ENCODE results near the gene CNPY1.

The CNPY1 gene

GRCh38 chr7:155543011-155543876, 3.1 kb downstream of the CNPY1 start:
- H3K9me3 ChIP-seq (ENCODE audit: control insufficient read depth, low read length), result no peaks in the 10 kb centered on the region
- no peak overlapping the region for H4K8ac ChIP-seq (ENCODE audit: low read length)
- 79% methylated on average over 21 of the region's 21 CpGs for WGBS
- H3K79me1 ChIP-seq (replicated peaks; ENCODE audit: low read length, poor library complexity, severe bottlenecking), result no peaks in the 10 kb centered on the region
- no peak overlapping the region for H3K18ac ChIP-seq (ENCODE audit: low read depth in 1 of 2, low read length in 2 of 2)
- no peak overlapping the region for H3K27ac ChIP-seq (ENCODE audit: low read length, poor library complexity, severe bottlenecking)
- H3K4me1 ChIP-seq (ENCODE audit: control insufficient read depth, insufficient read depth, low read depth, low read length), result peaks cover 2% of the 10 kb centered on the region
- no peaks in the 10 kb centered on the region for H3K36me3 ChIP-seq (ENCODE audit: control insufficient read depth in 1 of 2, insufficient read depth in 2 of 2, low read depth in 1 of 2, low read length in 2 of 2)
- H2AK5ac ChIP-seq (ENCODE audit: low read length, severe bottlenecking), result no peak overlapping the region
- no peak overlapping the region for H2AFZ ChIP-seq (ENCODE audit: low read depth, low read length)
- no peak overlapping the region for H3K9ac ChIP-seq (ENCODE audit: low read length)
- no peak overlapping the region for H3K4me3 ChIP-seq (ENCODE audit: insufficient read depth in 1 of 2, low read depth in 1 of 2, low read length in 2 of 2)
- no peak overlapping the region for H2BK15ac ChIP-seq (ENCODE audit: low read depth, poor library complexity, severe bottlenecking)
- H3K27me3 ChIP-seq (ENCODE audit: control insufficient read depth in 1 of 2, insufficient read depth in 1 of 2, low read length in 2 of 2), result peaks cover 20 to 60% of the 10 kb centered on the region in 2 experiments
- no peak overlapping the region for H4K91ac ChIP-seq (ENCODE audit: low read length)
- DNase-seq, result no peak
- H3K4me2 ChIP-seq (ENCODE audit: low read length, poor library complexity, severe bottlenecking), result no peak overlapping the region
- no peak overlapping the region for H3K14ac ChIP-seq (ENCODE audit: low read length in 2 of 2)
- no peak overlapping the region for H2BK12ac ChIP-seq (ENCODE audit: low read length in 2 of 2)
- H2BK5ac ChIP-seq (ENCODE audit: low read depth, low read length, poor library complexity, severe bottlenecking), result no peak overlapping the region
- no peak overlapping the region for H2BK120ac ChIP-seq (ENCODE audit: low read depth, low read length)
- H3K4ac ChIP-seq (ENCODE audit: low read depth in 1 of 2, low read length in 2 of 2), result no peak overlapping the region
- H3K23ac ChIP-seq (ENCODE audit: low read length in 2 of 2), result no peak overlapping the region

DNA sequence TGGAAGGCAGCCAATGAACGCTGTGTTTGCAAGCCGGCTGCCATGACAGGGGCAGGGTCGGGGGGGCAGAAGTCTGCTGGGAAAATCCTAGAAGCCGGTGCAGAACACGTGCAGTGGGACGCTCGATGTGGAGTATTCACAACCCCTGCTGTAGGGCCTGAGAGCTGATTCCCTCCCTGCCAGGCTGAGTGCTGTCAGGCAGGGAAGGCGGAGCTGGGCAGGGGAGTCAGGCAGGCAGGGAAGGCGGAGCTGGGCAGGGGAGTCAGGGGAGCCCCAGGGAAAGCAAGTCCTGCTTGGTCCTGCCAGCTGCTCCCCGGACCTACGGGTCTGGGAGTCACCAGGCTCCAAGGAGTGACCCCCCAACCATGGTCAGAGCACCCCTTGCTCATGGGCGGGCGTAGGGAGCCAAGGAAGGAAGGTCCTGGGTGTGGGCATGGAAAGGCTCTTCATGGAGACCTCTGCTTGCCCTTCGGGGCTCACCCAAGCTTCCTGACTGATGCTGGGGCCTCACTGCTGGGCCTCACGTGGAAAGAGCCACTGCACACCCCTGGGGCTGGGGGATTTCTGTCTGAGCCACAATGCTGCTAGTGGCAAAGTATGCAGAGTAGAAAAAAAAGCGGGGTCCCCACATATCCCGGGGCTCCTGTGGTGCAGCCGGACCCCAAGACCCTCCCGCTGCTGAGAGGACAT, 4.2 kb downstream of the CNPY1 start:
- Histone ChIP-seq H2AFZ (ENCODE audit: low read depth, low read length) (no peak overlapping the region), H4K91ac (ENCODE audit: low read length) (no peak overlapping the region), H3K23ac (ENCODE audit: low read length in 2 of 2) (no peak overlapping the region), H3K9ac (ENCODE audit: low read length) (no peak overlapping the region), H3K27ac (ENCODE audit: low read length, poor library complexity, severe bottlenecking) (no peak overlapping the region), H2AK5ac (ENCODE audit: low read length, severe bottlenecking) (no peak overlapping the region), H3K4me2 (ENCODE audit: low read length, poor library complexity, severe bottlenecking) (no peak overlapping the region), H3K14ac (ENCODE audit: low read length in 2 of 2) (no peak overlapping the region), H3K4me3 (ENCODE audit: insufficient read depth in 1 of 2, low read depth in 1 of 2, low read length in 2 of 2) (no peak overlapping the region), H2BK12ac (ENCODE audit: low read length in 2 of 2) (no peak overlapping the region), H2BK120ac (ENCODE audit: low read depth, low read length) (no peak overlapping the region), H2BK15ac (ENCODE audit: low read depth, poor library complexity, severe bottlenecking) (no peak overlapping the region), H3K36me3 (ENCODE audit: control insufficient read depth in 1 of 2, insufficient read depth in 2 of 2, low read depth in 1 of 2, low read length in 2 of 2) (no peaks in the 10 kb centered on the region), H3K4me1 (ENCODE audit: control insufficient read depth, insufficient read depth, low read depth, low read length) (peaks cover 2% of the 10 kb centered on the region), H4K8ac (ENCODE audit: low read length) (no peak overlapping the region), H3K4ac (ENCODE audit: low read depth in 1 of 2, low read length in 2 of 2) (no peak overlapping the region), H3K27me3 (ENCODE audit: control insufficient read depth in 1 of 2, insufficient read depth in 1 of 2, low read length in 2 of 2) (peaks cover 23 to 61% of the 10 kb centered on the region in 2 experiments), H2BK5ac (ENCODE audit: low read depth, low read length, poor library complexity, severe bottlenecking) (no peak overlapping the region), H3K79me1 (replicated peaks; ENCODE audit: low read length, poor library complexity, severe bottlenecking) (no peaks in the 10 kb centered on the region), H3K9me3 (ENCODE audit: control insufficient read depth, low read length) (no peaks in the 10 kb centered on the region), H3K18ac (ENCODE audit: low read depth in 1 of 2, low read length in 2 of 2) (no peak overlapping the region)
- WGBS, result 77% methylated on average over 19 of the region's 19 CpGs
- DNase-seq, result no peak

DNA sequence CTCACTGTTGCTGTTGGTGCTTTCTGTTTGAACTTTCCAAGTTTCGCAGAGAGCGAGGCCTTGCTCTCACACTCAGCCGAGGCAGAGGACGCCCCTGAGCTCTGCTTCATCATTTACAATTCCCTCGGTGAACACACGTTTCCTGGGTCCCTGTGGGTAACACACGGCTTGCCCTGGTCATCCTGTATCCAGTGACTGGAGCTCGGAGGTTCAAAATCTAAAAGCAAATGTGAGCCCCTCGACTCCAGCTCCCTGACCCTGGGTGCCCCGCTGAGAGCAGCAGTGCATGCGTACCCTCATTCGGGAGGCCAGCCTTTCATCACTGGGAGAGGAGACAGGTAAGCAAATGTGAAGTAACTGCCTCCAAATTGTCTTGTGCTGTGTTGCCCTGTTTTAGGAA, 5.8 kb downstream of the CNPY1 start:
- Histone ChIP-seq H3K4ac (ENCODE audit: low read depth in 1 of 2, low read length in 2 of 2) (no peak overlapping the region), H3K27me3 (ENCODE audit: control insufficient read depth in 1 of 2, insufficient read depth in 1 of 2, low read length in 2 of 2) (peaks cover 39 to 70% of the 10 kb centered on the region in 2 experiments), H3K4me2 (ENCODE audit: low read length, poor library complexity, severe bottlenecking) (no peak overlapping the region), H2AFZ (ENCODE audit: low read depth, low read length) (no peak overlapping the region), H3K9ac (ENCODE audit: low read length) (no peak overlapping the region), H2BK12ac (ENCODE audit: low read length in 2 of 2) (no peak overlapping the region), H4K8ac (ENCODE audit: low read length) (no peak overlapping the region), H3K4me3 (ENCODE audit: insufficient read depth in 1 of 2, low read depth in 1 of 2, low read length in 2 of 2) (no peak overlapping the region), H3K4me1 (ENCODE audit: control insufficient read depth, insufficient read depth, low read depth, low read length) (peaks cover 2% of the 10 kb centered on the region), H2AK5ac (ENCODE audit: low read length, severe bottlenecking) (no peak overlapping the region), H2BK15ac (ENCODE audit: low read depth, poor library complexity, severe bottlenecking) (no peak overlapping the region), H4K91ac (ENCODE audit: low read length) (no peak overlapping the region), H3K18ac (ENCODE audit: low read depth in 1 of 2, low read length in 2 of 2) (no peak overlapping the region), H2BK5ac (ENCODE audit: low read depth, low read length, poor library complexity, severe bottlenecking) (no peak overlapping the region), H3K27ac (ENCODE audit: low read length, poor library complexity, severe bottlenecking) (no peak overlapping the region), H3K79me1 (replicated peaks; ENCODE audit: low read length, poor library complexity, severe bottlenecking) (no peaks in the 10 kb centered on the region), H3K23ac (ENCODE audit: low read length in 2 of 2) (no peak overlapping the region), H3K14ac (ENCODE audit: low read length in 2 of 2) (no peak overlapping the region), H3K36me3 (ENCODE audit: control insufficient read depth in 1 of 2, insufficient read depth in 2 of 2, low read depth in 1 of 2, low read length in 2 of 2) (no peaks in the 10 kb centered on the region), H3K9me3 (ENCODE audit: control insufficient read depth, low read length) (peaks cover 4% of the 10 kb centered on the region), H2BK120ac (ENCODE audit: low read depth, low read length) (no peak overlapping the region)
- DNase-seq, result no peak
- WGBS, result 76% methylated on average over 12 of the region's 12 CpGs

DNA sequence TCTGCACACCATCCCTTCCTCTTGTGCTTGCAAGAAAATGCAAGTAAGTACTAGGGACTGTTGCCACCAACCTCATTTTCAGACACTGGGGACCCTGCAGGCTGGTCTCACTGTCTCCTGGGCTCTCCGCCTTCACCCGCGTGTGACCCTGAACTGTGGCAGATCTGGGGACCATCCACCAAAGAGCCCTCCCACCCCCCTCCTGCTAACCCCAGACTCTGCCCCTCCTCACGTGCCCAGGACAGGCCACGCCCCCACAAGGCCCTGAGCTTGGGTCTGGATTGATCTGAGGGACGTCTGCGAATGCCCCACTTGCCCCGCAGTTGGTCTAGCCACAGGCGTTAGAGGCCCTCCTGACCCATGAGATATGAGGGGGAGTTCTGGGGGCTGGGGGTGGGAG, 8.1 kb downstream of the CNPY1 start:
- Histone ChIP-seq H3K18ac (ENCODE audit: low read depth in 1 of 2, low read length in 2 of 2) (no peak overlapping the region), H4K8ac (ENCODE audit: low read length) (no peak overlapping the region), H3K9me3 (ENCODE audit: control insufficient read depth, low read length) (peaks cover 4% of the 10 kb centered on the region), H3K27ac (ENCODE audit: low read length, poor library complexity, severe bottlenecking) (no peak overlapping the region), H2AFZ (ENCODE audit: low read depth, low read length) (no peak overlapping the region), H3K9ac (ENCODE audit: low read length) (no peak overlapping the region), H2AK5ac (ENCODE audit: low read length, severe bottlenecking) (no peak overlapping the region), H3K23ac (ENCODE audit: low read length in 2 of 2) (no peak overlapping the region), H4K91ac (ENCODE audit: low read length) (no peak overlapping the region), H3K4ac (ENCODE audit: low read depth in 1 of 2, low read length in 2 of 2) (no peak overlapping the region), H3K14ac (ENCODE audit: low read length in 2 of 2) (no peak overlapping the region), H3K36me3 (ENCODE audit: control insufficient read depth in 1 of 2, insufficient read depth in 2 of 2, low read depth in 1 of 2, low read length in 2 of 2) (no peaks in the 10 kb centered on the region), H2BK5ac (ENCODE audit: low read depth, low read length, poor library complexity, severe bottlenecking) (no peak overlapping the region), H3K79me1 (replicated peaks; ENCODE audit: low read length, poor library complexity, severe bottlenecking) (no peaks in the 10 kb centered on the region), H3K4me2 (ENCODE audit: low read length, poor library complexity, severe bottlenecking) (no peak overlapping the region), H2BK120ac (ENCODE audit: low read depth, low read length) (no peak overlapping the region), H3K4me3 (ENCODE audit: insufficient read depth in 1 of 2, low read depth in 1 of 2, low read length in 2 of 2) (no peak overlapping the region), H3K27me3 (ENCODE audit: control insufficient read depth in 1 of 2, insufficient read depth in 1 of 2, low read length in 2 of 2) (peaks cover 58 to 74% of the 10 kb centered on the region in 2 experiments), H2BK15ac (ENCODE audit: low read depth, poor library complexity, severe bottlenecking) (no peak overlapping the region), H2BK12ac (ENCODE audit: low read length in 2 of 2) (no peak overlapping the region), H3K4me1 (ENCODE audit: control insufficient read depth, insufficient read depth, low read depth, low read length) (peaks cover 3% of the 10 kb centered on the region)
- WGBS, result 88% methylated on average over 7 of the region's 9 CpGs
- DNase-seq, result no peak

Data from mesenchymal stem cell (in vitro differentiated cells and primary cell).